ENCODE data around the gene TXNRD1. TPM values are rescaled to one million over a fixed set of nuclear protein-coding genes. Genes with fewer than 3 reads are reported as not detected.

The TXNRD1 gene
- polyA plus RNA-seq, 6 donors from 2014 or later = 19.5 to 26.9 (median 22.9) TPM

DNA sequence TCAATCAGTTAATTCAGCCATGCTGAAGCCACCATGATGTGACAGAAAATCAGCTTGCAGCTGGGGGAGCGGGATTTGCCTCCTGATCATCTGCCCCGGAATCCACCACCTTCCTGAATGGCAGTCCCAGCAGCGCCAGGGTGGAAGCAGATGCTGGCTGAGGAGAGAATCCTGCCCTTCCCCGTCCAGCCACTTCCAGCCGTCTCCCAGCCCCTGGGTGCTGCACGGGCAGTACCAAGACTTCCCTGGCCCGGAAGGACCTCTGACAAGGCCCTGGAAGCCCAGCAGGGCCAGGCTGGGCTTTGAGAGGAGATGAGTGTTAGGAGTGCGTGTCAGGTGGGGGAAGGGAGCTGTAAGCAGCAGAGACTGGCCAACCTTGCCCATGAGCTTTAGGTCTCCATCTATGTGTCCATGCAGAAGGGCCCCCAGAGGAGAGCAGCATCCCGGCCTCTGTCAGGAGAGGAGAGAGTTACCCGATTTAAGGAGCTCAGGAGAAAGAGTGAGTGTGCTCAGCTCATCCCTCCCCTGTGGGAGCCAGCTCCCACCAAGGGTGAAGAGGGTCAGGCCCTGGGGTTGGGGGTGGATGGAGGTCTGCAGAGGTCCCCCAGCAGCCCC lies 157.2 kb downstream of the TXNRD1 start:
- Mint-ChIP-seq H3K4me1 (peaks cover 12 to 20% (median 16%) of the 10 kb centered on the region in 3 donors), H3K27ac (peak overlapping the region in 2 of 6 donors; percentile 30 to 88), H3K27me3 (no peaks in the 10 kb centered on the region), H3K36me3 (no peaks in the 10 kb centered on the region), H3K9me3 (peaks cover 0 to 19% (median 15%) of the 10 kb centered on the region in 7 donors), H3K4me3 (no peak overlapping the region)
- DNase-seq (no peak), ATAC-seq (ENCODE audit: low read depth in 2 of 2) (no peak)

DNA sequence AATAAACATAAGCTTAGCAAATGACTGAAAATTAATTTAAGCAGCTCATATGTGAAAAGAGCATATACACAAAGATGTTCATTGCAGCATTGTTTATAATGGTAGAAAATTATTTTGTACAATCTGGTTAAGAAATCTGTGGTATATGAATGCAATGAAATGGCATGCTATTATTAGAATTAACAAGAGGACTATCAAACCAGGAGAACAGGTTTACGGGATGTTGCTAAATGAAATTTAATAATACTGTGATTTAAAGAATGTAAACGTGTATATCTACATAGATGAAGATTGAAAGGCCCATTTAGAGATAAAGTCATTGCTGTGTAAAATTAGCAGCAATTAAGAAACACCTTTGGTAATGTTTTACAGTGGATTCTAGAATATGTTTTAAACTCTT lies 158.5 kb downstream of the TXNRD1 start:
- ATAC-seq (ENCODE audit: low read depth in 2 of 2) (no peak), DNase-seq (no peak)
- no peak overlapping the region for H3K4me3 Mint-ChIP-seq

DNA sequence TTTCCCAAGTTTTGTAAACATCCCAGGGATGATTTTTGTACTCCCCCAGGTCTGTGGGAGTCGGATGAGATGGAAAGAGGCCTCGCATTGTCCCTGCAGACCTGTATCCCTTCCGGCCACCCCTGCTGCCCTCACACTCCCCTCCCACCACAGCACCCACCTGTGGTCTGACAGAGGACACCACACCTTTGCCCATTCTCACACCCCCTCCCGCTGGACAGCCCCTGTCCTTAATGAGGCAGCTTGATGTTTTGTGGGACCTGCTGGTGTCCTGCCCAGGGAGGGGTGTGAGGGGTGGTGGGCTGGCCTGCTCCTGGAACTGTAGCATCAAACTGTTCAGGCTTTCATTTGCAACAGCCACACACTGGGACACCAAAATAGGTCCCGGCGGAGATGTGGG lies 159.2 kb downstream of the TXNRD1 start:
- Mint-ChIP-seq H3K27ac (no peak overlapping the region), H3K4me1 (peaks cover 12 to 20% (median 16%) of the 10 kb centered on the region in 3 donors), H3K27me3 (peaks cover 4 to 7% (median 5%) of the 10 kb centered on the region in 3 donors), H3K9me3 (peaks cover 0 to 8% (median 5%) of the 10 kb centered on the region in 7 donors), H3K4me3 (no peak overlapping the region), H3K36me3 (no peaks in the 10 kb centered on the region)
- ATAC-seq (ENCODE audit: low read depth in 2 of 2) (no peak), DNase-seq (no peak)

More for the DNA sequence above, 158.5 kb downstream of the TXNRD1 start:
- no peak overlapping the region for H3K27ac Mint-ChIP-seq
- peaks cover 4 to 7% (median 5%) of the 10 kb centered on the region in 3 donors for H3K27me3 Mint-ChIP-seq
- peaks cover 0 to 14% (median 11%) of the 10 kb centered on the region in 7 donors for H3K9me3 Mint-ChIP-seq
- peaks cover 12 to 20% (median 16%) of the 10 kb centered on the region in 3 donors for H3K4me1 Mint-ChIP-seq
- no peaks in the 10 kb centered on the region for H3K36me3 Mint-ChIP-seq

DNA sequence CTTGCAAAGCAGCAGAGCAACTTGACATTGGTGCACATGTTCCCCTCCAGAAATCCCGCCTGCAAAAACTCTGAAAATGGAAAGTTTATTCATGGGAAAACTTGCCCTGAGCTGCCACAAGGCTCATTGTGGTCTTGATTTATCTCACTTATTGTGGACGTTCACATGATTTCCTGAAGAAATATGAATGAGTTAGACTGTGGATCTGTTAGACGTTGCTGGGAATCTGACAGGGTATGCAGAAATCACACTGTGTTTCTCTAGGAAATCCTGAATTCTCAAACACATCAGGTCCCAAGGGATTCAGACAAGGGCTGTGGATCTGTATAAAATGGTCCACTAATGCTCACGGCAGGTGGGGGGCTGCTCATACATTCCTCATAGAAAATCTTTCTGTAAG lies 160.2 kb downstream of the TXNRD1 start:
- Mint-ChIP-seq H3K4me3 (no peak overlapping the region), H3K27ac (no peak overlapping the region), H3K36me3 (no peaks in the 10 kb centered on the region), H3K4me1 (peaks cover 12 to 20% (median 16%) of the 10 kb centered on the region in 3 donors), H3K27me3 (peaks cover 4 to 7% (median 5%) of the 10 kb centered on the region in 3 donors), H3K9me3 (peaks cover 0 to 2% (median 0%) of the 10 kb centered on the region in 7 donors)
- DNase-seq (no peak), ATAC-seq (ENCODE audit: low read depth in 2 of 2) (no peak)

DNA sequence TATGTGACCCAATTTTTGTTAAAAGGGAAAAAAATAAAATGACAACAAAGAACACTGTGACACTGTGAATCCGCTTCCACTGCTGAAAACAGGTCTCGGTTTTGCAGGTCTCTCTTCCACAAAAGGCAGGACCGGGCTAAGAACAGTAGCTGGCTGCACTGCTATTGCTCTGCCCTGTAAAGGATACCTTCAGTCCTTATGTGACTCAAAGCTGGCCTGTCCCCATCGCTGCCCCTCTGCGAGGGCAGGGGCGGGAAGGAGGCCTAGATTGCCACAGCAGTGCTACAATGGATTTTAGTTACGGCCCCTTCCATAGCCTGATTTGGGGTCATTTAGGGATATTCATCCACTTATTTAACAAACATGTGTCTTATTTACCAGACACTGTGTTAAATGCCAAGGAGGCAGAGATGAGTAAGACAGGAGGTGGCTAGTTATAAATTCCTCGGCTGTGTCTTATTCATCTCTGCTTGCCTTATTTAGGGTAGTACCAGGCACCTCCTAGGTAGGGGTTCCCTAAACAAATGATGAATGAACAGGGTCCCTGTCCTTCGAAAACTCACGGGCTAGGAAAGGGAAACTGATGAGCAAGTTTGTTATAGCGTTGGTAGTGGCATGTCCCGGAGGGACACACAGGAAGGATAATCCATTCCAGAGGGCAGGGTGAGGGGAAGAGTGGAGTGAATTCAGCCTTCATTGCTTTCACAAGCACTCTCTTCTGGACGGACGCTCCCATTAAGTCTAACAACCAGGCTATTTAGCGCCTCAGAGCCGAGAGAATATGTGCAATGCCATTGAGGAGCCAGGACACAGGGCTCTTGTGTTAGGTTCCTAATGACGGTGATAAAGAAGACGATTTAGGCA lies 161.3 kb downstream of the TXNRD1 start:
- Mint-ChIP-seq H3K4me1 (peaks cover 7 to 19% (median 16%) of the 10 kb centered on the region in 3 donors), H3K27ac (no peak overlapping the region), H3K9me3 (no peaks in the 10 kb centered on the region), H3K4me3 (no peak overlapping the region), H3K27me3 (peaks cover 7 to 15% (median 12%) of the 10 kb centered on the region in 3 donors), H3K36me3 (no peaks in the 10 kb centered on the region)
- ATAC-seq (ENCODE audit: low read depth in 2 of 2) (no peak), DNase-seq (no peak)

DNA sequence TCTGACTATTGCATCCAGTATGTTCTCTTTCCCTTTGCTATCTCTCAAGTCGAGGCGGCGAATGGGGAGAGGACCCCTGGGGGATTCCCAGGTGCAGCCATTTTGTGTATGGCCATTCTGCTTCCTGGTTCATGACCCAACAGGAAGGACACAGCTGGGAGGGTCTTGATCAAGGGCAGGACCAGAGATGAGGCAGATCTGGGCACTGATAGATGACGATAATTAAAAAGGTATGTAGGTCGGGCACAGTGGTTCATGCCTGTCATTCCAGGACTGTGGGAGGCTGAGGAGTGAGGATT lies 161.9 kb downstream of the TXNRD1 start:
- H3K27ac Mint-ChIP-seq = peak overlapping the region in 1 of 6 donors; percentile 49
- H3K4me1 Mint-ChIP-seq = peaks cover 6 to 19% (median 15%) of the 10 kb centered on the region in 3 donors
- peaks cover 7 to 15% (median 12%) of the 10 kb centered on the region in 3 donors for H3K27me3 Mint-ChIP-seq
- no peak for DNase-seq
- H3K4me3 Mint-ChIP-seq = no peak overlapping the region
- H3K9me3 Mint-ChIP-seq = no peaks in the 10 kb centered on the region
- no peaks in the 10 kb centered on the region for H3K36me3 Mint-ChIP-seq
- no peak for ATAC-seq (ENCODE audit: low read depth in 2 of 2)

DNA sequence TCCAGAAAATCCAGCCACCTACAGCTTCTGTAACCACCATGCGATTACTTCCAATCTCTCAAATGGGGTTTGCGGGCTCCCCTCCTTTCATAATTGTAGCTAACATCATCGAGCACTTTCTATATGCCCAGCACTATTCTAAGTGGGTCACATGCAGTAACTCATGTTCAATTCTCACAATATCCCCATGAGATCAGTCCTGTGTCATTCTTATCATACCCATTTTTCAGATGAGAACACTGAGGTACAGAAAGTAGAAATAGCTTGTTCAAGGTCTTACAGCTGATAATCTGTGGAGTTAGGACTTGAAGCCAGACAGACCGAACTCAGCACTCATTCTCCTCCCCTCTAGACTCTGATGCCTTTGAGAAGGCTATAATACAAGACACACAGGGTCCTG lies 162.8 kb downstream of the TXNRD1 start:
- Mint-ChIP-seq H3K4me3 (no peak overlapping the region), H3K4me1 (peaks cover 5 to 15% (median 11%) of the 10 kb centered on the region in 3 donors), H3K9me3 (no peaks in the 10 kb centered on the region), H3K27ac (peak overlapping the region in 1 of 6 donors; percentile 18), H3K36me3 (no peaks in the 10 kb centered on the region), H3K27me3 (peaks cover 8 to 15% (median 12%) of the 10 kb centered on the region in 3 donors)
- DNase-seq (no peak), ATAC-seq (ENCODE audit: low read depth in 2 of 2) (no peak)

DNA sequence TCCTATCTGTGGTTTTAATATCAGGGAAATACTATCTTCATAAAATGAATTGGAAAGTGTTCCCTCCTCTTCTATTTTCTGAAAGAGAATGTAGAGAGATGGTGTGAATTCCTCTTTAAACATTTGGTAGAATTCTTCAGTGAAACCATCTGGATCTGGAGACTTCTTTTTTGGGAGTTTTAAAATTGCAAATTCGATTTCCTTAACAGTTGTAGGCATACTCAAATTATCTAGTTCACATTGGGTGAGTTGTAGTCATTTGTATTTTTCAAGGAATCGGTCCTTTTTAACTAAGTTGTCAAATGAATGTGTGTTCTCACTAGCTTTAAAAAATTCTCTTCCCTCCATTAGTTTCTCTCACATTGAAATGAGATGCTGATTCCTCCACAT lies 165.8 kb downstream of the TXNRD1 start:
- DNase-seq = no peak
- no peak for ATAC-seq (ENCODE audit: low read depth in 2 of 2)
- Mint-ChIP-seq H3K27me3 (peaks cover 11 to 15% (median 12%) of the 10 kb centered on the region in 3 donors), H3K4me3 (peak overlapping the region in 1 of 8 donors; percentile 16), H3K4me1 (peaks cover 5 to 12% (median 11%) of the 10 kb centered on the region in 3 donors), H3K9me3 (peaks cover 0 to 5% (median 0%) of the 10 kb centered on the region in 7 donors), H3K36me3 (no peaks in the 10 kb centered on the region), H3K27ac (peak overlapping the region in 4 of 6 donors; percentile 73 to 92 (median 85))

DNA sequence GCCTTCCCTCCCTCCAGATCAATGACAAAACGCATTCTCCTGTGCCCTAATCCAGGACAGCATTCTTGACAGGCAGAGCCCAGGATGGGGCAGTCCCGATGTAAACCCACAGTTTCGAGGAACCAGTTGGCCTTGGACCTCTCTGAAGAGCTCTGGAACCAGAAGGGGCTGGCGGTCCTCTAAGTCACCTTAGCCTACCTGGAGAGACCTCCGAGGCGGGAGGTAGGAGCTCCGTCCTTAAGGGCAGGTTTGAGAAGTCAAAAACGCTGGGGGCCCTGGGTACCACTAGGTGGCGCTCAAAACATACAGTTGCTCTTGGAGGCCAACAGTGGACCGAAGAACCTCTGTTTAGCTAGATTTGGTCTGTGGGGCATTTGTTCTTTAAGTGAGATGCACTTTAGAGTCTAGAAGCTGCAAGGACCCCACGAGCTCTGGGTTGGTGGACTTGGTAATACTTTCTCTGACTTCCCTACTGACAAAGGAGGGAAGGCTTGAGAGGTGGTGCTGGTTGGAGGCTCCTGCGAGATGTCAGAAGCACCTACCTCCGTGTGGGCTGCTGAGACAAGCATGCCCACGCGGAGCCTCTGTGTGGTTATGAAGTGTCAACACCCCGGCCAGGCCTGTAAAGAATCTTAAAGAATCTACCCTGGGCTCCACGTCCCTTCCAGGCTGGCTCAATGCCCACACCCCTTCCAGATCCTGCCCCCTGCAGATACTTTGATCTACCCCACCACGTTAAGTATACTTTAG lies 166.3 kb downstream of the TXNRD1 start:
- ATAC-seq (ENCODE audit: low read depth in 2 of 2) (peak; percentile 95), DNase-seq (peak; percentile 79)
- H3K9me3 Mint-ChIP-seq = peaks cover 0 to 5% (median 0%) of the 10 kb centered on the region in 7 donors
- peak overlapping the region in 1 of 8 donors; percentile 16 for H3K4me3 Mint-ChIP-seq
- H3K27me3 Mint-ChIP-seq = peaks cover 11 to 15% (median 12%) of the 10 kb centered on the region in 3 donors
- H3K27ac Mint-ChIP-seq = peak overlapping the region in 5 of 6 donors; percentile 73 to 92 (median 85)
- H3K36me3 Mint-ChIP-seq = no peaks in the 10 kb centered on the region
- peaks cover 5 to 12% (median 11%) of the 10 kb centered on the region in 3 donors for H3K4me1 Mint-ChIP-seq

DNA sequence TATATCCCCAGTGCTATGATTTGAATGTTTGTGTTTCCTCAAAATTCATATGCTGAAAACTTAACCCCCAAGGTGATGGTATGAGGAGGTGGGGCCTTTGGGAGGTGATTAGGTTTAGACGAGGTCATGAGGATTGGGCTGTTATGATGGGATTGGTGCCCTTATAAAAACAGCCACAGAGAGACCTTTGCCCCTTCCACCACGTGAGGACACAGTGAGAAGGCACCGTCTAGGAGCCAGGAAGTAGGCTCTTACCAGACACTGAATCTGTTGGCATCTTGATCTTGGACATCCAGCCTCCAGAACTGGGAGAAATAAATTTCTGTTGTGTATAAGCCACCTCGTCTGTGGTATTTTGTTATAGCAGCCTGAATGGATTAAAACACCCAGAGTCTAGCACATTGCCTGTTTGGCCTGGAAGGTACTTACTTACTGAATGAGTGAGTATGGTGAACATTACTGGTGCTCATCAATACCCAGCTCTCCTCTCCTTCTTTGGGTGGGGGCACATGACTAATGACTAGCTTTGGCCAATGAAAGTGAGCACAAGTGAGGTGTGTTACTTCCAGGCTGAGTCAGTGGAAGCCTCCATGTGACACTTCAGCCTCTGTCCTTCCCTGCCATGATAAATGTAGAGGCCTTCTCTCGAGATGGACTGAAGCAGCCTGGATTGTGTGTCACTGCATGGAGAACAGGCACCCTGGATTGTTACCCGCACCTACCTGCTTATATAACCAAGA lies 168.7 kb downstream of the TXNRD1 start:
- Mint-ChIP-seq H3K4me1 (peaks cover 5 to 12% (median 11%) of the 10 kb centered on the region in 3 donors), H3K9me3 (peaks cover 0 to 5% (median 0%) of the 10 kb centered on the region in 7 donors), H3K4me3 (no peak overlapping the region), H3K36me3 (no peaks in the 10 kb centered on the region), H3K27ac (peak overlapping the region in 2 of 6 donors; percentile 19 to 58), H3K27me3 (peaks cover 6 to 8% (median 7%) of the 10 kb centered on the region in 3 donors)
- no peak for ATAC-seq (ENCODE audit: low read depth in 2 of 2)
- no peak for DNase-seq

DNA sequence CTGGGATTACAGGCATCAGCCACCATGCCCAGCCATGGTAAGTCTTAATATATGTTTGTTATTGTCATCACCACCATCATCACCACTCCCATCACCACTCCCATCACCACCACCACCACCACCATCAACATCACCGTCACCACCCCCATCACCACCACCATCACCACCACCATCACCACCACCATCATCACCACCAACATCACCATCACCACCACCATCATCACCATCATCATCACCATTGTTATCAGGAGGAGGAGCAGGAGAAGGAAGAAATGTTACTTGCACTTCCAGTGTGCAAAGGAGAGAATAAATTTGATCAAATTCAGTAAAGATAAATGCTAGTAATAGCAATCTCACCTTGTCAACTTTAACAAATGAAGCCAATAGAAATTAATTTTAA lies 169.9 kb downstream of the TXNRD1 start:
- Mint-ChIP-seq H3K4me3 (no peak overlapping the region), H3K4me1 (peaks cover 5 to 12% (median 11%) of the 10 kb centered on the region in 3 donors), H3K9me3 (peaks cover 0 to 5% (median 0%) of the 10 kb centered on the region in 7 donors), H3K27ac (peak overlapping the region in 3 of 6 donors; percentile 53 to 62 (median 60)), H3K36me3 (no peaks in the 10 kb centered on the region), H3K27me3 (peaks cover 6 to 8% (median 7%) of the 10 kb centered on the region in 3 donors)
- no peak for DNase-seq
- no peak for ATAC-seq (ENCODE audit: low read depth in 2 of 2)

DNA sequence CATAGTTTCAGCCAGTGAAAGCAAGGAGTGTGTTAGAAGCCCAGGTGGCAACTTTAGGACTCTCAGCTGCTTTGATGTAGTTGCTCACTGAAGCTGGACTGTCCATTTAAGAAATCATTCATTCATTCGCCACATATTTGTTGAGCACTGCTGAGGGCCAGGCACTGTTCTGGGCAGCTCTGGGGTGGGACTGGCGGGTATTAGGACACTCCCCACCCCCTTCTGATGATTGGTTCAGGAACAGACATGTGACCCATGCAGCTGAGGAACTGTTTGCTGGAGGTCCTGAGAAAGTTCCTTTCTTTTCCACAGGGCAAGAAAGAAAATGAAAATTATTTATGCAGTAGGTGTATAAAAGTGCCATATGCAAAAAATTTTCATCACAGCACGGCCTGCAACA lies 170.9 kb downstream of the TXNRD1 start:
- Mint-ChIP-seq H3K36me3 (no peaks in the 10 kb centered on the region), H3K4me1 (peaks cover 5 to 12% (median 10%) of the 10 kb centered on the region in 3 donors), H3K4me3 (no peak overlapping the region)

More for the DNA sequence above, 170.9 kb downstream of the TXNRD1 start:
- Mint-ChIP-seq H3K9me3 (peaks cover 0 to 5% (median 0%) of the 10 kb centered on the region in 7 donors), H3K27ac (peak overlapping the region in 1 of 6 donors; percentile 72), H3K27me3 (peaks cover 4 to 7% (median 5%) of the 10 kb centered on the region in 3 donors)
- ATAC-seq (ENCODE audit: low read depth in 2 of 2) (no peak), DNase-seq (no peak)
